ENCODE data around the gene APOL3. TPM values are rescaled to one million over a fixed set of nuclear protein-coding genes. Genes with fewer than 3 reads are reported as not detected.
"Not testable (repeated sequence)": the region's sequence is repeated elsewhere in the genome, so short reads cannot be mapped to it uniquely, and the experiment has no call there.

Gene APOL3
- total and polyA plus RNA-seq, 3 donors from 2014 or later, result 10.6 to 20.9 (median 13.6) TPM

DNA sequence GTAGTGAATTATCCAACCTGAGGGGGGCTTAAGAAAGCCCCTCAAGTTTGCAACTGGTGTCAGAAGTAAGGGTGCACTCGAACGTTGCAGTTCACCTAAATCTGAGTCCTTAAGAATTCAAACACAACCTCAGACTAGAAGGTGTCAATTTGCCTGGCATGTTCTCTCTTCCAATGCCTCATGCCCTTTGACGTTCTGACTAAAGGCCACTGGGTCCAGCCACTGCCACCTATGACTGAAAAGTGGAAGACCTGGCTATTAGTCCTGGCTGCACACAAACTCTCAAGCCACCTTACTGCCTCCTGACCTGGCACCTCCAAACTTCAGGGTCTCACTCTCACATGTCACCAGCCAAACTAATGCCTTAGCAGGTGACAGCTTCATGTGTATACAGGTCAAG, 33.0 kb upstream of the APOL3 start:
- Histone ChIP-seq H3K36me3 (ENCODE audit: low read depth, missing control alignments) (no peaks in the 10 kb centered on the region), H3K27me3 (no peaks in the 10 kb centered on the region), H3K27ac (no peak overlapping the region), H3K4me1 (peaks cover 14% of the 10 kb centered on the region), H3K4me3 (no peak overlapping the region), H3K9me3 (no peaks in the 10 kb centered on the region)
- intact Hi-C loops (cut with DNase I; ENCODE audit: low total_unique reads), result loop anchor here (10.0 kb wide), 1 partner anchor 91 kb away; no protein-coding TSS in a partner anchor
- DNase-seq, result no peak
- 77 to 80% methylated on average over 2 to 3 of the region's 3 CpGs for WGBS, 2 donors
- no peak for TF ChIP-seq POLR2A (IDR thresholded peaks at IDR 0.05)
- TF ChIP-seq, protein P1, sequence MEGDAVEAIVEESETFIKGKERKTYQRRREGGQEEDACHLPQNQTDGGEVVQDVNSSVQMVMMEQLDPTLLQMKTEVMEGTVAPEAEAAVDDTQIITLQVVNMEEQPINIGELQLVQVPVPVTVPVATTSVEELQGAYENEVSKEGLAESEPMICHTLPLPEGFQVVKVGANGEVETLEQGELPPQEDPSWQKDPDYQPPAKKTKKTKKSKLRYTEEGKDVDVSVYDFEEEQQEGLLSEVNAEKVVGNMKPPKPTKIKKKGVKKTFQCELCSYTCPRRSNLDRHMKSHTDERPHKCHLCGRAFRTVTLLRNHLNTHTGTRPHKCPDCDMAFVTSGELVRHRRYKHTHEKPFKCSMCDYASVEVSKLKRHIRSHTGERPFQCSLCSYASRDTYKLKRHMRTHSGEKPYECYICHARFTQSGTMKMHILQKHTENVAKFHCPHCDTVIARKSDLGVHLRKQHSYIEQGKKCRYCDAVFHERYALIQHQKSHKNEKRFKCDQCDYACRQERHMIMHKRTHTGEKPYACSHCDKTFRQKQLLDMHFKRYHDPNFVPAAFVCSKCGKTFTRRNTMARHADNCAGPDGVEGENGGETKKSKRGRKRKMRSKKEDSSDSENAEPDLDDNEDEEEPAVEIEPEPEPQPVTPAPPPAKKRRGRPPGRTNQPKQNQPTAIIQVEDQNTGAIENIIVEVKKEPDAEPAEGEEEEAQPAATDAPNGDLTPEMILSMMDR (IDR thresholded peaks at IDR 0.05), result no peak

DNA sequence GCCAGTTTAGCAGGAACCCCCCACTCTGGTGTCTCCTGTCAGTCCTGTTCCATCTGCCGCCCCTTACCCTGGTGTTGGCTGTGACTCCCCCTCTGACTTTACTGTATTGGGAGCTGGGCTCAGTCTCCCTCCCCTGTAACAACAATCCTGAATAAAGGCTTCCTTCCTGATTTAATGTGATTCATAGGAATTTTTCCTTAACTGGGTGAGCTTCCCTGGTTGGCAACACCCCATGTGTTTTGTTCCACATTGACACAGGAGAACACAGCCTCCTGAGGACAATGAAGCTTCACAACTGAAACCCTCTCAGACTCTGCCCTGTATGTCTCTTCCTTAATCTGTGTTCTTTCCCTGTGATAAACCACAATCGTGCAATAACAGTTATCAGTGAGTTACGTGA, 32.6 kb upstream of the APOL3 start:
- DNase-seq, result no peak
- no peak for TF ChIP-seq POLR2A (IDR thresholded peaks at IDR 0.05)
- TF ChIP-seq, protein P1 (IDR thresholded peaks at IDR 0.05), result no peak
- H3K4me3 ChIP-seq, result no peak overlapping the region
- H3K36me3 ChIP-seq (ENCODE audit: low read depth, missing control alignments), result no peaks in the 10 kb centered on the region
- 73 to 76% methylated on average over 3 of the region's 3 CpGs for WGBS, 2 donors
- no peak overlapping the region for H3K27ac ChIP-seq
- H3K9me3 ChIP-seq, result no peaks in the 10 kb centered on the region
- peaks cover 14% of the 10 kb centered on the region for H3K4me1 ChIP-seq
- no peaks in the 10 kb centered on the region for H3K27me3 ChIP-seq
- intact Hi-C loops (cut with DNase I; ENCODE audit: low total_unique reads), result loop anchor here (10.0 kb wide), 1 partner anchor 92 kb away; no protein-coding TSS in a partner anchor

DNA sequence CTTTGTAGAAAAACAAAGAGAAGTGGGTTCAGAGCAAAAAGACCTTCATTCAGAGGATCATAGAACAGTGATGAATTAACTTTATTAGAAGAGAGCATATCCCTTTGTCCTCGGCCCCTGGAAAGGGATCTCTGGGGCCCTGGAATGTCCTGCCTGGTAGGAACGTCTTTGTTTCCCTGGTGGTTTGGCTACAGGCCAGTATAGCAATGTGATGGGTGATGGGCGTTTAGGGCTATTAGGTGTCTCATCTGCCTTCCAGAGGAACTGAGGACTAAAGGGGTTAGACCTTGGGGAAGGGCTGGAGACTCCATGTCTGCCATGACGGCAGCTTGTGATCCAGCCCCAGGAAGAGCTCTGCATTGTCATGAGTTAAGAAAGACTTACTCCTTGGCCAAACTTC, 32.0 kb upstream of the APOL3 start:
- DNase-seq, result no peak
- no peaks in the 10 kb centered on the region for H3K27me3 ChIP-seq
- TF ChIP-seq, protein P1 (IDR thresholded peaks at IDR 0.05), result no peak
- TF ChIP-seq POLR2A (IDR thresholded peaks at IDR 0.05), result no peak
- no peak overlapping the region for H3K27ac ChIP-seq
- H3K36me3 ChIP-seq (ENCODE audit: low read depth, missing control alignments), result no peaks in the 10 kb centered on the region
- H3K9me3 ChIP-seq, result no peaks in the 10 kb centered on the region
- H3K4me1 ChIP-seq, result peaks cover 11% of the 10 kb centered on the region
- WGBS, 2 donors, result 73 to 83% methylated on average over 4 of the region's 4 CpGs
- no peak overlapping the region for H3K4me3 ChIP-seq
- intact Hi-C loops (cut with DNase I; ENCODE audit: low total_unique reads), result loop anchor here (10.0 kb wide), 1 partner anchor 92 kb away; no protein-coding TSS in a partner anchor

DNA sequence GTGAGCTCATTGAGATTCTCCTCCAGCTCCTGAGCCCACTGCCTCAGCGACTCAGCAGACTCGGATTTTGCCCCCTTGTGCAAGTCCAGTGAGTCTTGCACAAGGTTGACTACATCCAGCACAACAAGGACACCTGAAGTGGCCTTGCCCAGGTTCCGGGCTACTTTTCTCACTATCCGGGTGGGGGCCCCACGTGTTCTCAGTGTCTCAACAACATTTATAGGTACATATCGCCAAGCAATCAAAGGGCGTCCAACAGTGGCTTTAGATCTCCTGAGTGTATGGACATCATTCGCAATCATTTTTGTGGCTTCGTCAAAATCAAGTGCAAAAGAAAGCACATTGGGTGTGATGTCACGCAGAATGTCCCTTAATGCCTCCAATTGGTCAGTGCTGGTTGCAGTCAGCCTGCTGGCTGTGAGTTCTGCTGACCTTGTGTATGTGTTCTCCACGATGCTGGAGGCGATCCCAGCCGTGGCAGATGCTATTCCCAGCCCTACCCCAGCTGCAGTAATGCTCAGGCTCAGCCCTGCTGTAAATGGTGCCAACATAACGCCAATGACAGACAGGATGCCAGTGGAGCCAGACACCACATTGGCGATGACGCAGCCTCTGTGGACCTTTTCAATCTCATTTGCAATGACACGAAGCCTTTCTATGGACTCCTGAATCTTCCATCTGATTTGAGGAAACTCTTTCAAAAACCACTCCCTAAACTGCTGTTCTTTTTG, 30.7 kb upstream of the APOL3 start:
- TF ChIP-seq, protein P1 (IDR thresholded peaks at IDR 0.05), result no peak
- TF ChIP-seq POLR2A (IDR thresholded peaks at IDR 0.05), result no peak
- DNase-seq, result peak; percentile 79
- no peak overlapping the region for H3K4me3 ChIP-seq
- intact Hi-C loops (cut with DNase I; ENCODE audit: low total_unique reads), result loop anchor here (10.0 kb wide), 1 partner anchor 94 kb away; no protein-coding TSS in a partner anchor
- H3K9me3 ChIP-seq, result no peaks in the 10 kb centered on the region
- H3K4me1 ChIP-seq, result no peaks in the 10 kb centered on the region
- no peaks in the 10 kb centered on the region for H3K36me3 ChIP-seq (ENCODE audit: low read depth, missing control alignments)
- H3K27me3 ChIP-seq, result no peaks in the 10 kb centered on the region
- no peak overlapping the region for H3K27ac ChIP-seq
- 59 to 63% methylated on average over 15 to 17 of the region's 17 CpGs for WGBS, 2 donors

DNA sequence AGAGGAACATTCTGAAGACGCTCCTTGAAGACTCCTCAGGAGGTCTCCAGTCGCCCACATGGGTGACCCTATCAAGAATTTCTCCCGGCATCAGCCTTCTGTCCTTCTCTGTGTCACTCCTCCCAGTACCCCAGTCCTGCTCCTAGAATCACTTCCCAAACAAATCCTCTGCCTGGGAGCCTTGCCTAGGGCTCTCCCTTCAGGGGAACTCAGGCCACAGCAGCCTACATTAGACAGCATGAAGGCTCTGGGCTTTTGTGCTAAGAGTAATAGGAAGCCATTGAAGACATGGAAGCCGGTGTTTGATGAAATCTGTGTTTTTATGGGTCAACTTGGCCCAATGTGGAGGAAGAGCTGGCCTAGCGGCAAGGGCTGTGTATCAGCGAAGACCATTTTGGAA, 27.3 kb upstream of the APOL3 start:
- intact Hi-C loops (cut with DNase I; ENCODE audit: low total_unique reads); H3K36me3 ChIP-seq (ENCODE audit: low read depth, missing control alignments); H3K4me3 ChIP-seq; H3K9me3 ChIP-seq; H3K4me1 ChIP-seq; DNase-seq; H3K27me3 ChIP-seq; H3K27ac ChIP-seq: not testable (repeated sequence)
- 92 to 100% methylated on average over 3 of the region's 6 CpGs for WGBS, 2 donors

Measured in testis (tissue), 3 donors.